Esophagus (tissue), 2 donors: Measurements from ENCODE around the gene PYROXD2. TPM values are rescaled to one million over a fixed set of nuclear protein-coding genes. Genes with fewer than 3 reads are reported as not detected.
A peak's percentile ranks its signal among the peaks of the same experiment; 100 is the strongest.

Experiments used
- H3K27ac ChIP-seq, 2 donors: one replicate each; pipeline ENCODE4 v1.5.1; 2013; ENCODE audit warnings: low read depth in 2 of 2, mild to moderate bottlenecking in 2 of 2, inconsistent platforms in 1 of 2, low read length in 1 of 2, moderate library complexity in 1 of 2
- H3K27me3 ChIP-seq, 2 donors: one replicate each; pipeline ENCODE4 v1.6.1; 2013; ENCODE audit warnings: low read length in 2 of 2, control low read depth in 1 of 2, mild to moderate bottlenecking in 1 of 2; ENCODE audit not compliant: insufficient read depth in 2 of 2, control insufficient read depth in 1 of 2
- H3K36me3 ChIP-seq, 2 donors: one replicate each; pipeline ENCODE4 v1.6.1; 2013; ENCODE audit warnings: low read length in 1 of 2; ENCODE audit not compliant: control insufficient read depth in 2 of 2, insufficient read depth in 2 of 2
- H3K4me1 ChIP-seq, 2 donors: one replicate each; pipeline ENCODE4 v1.6.1; 2013; ENCODE audit warnings: low read length in 1 of 2; ENCODE audit not compliant: control insufficient read depth in 2 of 2, insufficient read depth in 2 of 2
- H3K4me3 ChIP-seq, 2 donors: one replicate each; pipeline ENCODE4 v1.5.1; 2013; ENCODE audit warnings: low read length in 2 of 2, mild to moderate bottlenecking in 2 of 2, low read depth in 1 of 2, moderate library complexity in 1 of 2
- H3K9me3 ChIP-seq, 2 donors: one replicate each; pipeline ENCODE4 v1.6.1; 2013; ENCODE audit warnings: mild to moderate bottlenecking in 2 of 2, low read depth in 1 of 2, low read length in 1 of 2, moderate library complexity in 1 of 2; ENCODE audit not compliant: control insufficient read depth in 2 of 2, insufficient read depth in 1 of 2
- WGBS, 2 donors: extraction: QIAGEN DNeasy Blood & Tissue Kit; methylation state at CpG; one replicate each; pipeline ENCODE4 v1.1.7; 2013; 5-methylcytosine and 5-hydroxymethylcytosine counted together
- polyA plus RNA-seq, 2 donors: library from polyadenylated mRNA; stranded (reverse); fragments of 200-250 nt; gene quantifications; one replicate each; pipeline ENCODE4 v1.2.3, GENCODE V29; 2013
- donor health status: healthy with polysubstance abuse.
- donor health status: Bipolar disorder and iron deficiency.

The PYROXD2 gene
- polyA plus RNA-seq, 2 donors, result 1.2 to 3.9 TPM

DNA sequence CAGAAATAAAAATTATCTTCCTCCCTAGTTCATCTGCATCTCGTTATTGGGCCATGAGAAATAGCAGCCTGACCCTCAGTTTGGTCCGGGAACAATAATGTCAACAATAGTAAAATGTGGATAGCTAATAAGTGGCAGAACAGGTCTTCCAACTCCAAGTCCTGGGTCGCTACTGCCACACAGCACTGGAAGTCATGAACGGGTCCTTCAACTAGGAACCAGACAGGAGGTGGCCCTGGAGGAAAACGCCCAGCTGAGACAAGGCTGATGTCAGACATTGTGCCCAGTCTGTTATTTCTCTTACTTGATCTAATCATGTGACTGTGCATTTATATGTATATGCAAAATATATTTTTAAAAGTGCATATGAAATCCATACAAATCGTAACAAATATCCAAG, 51.8 kb downstream of the PYROXD2 start:
- no peak overlapping the region for H3K27ac ChIP-seq
- H3K36me3 ChIP-seq, result no peaks in the 10 kb centered on the region
- WGBS, 2 donors, result 60 to 64% methylated on average over 6 of the region's 6 CpGs
- H3K27me3 ChIP-seq, result no peaks in the 10 kb centered on the region
- H3K4me3 ChIP-seq, result no peak overlapping the region
- no peaks in the 10 kb centered on the region for H3K9me3 ChIP-seq
- H3K4me1 ChIP-seq, result peaks cover 0 to 17% of the 10 kb centered on the region in 2 donors

- Histone ChIP-seq H3K4me3 (no peak overlapping the region), H3K4me1 (peaks cover 0 to 13% of the 10 kb centered on the region in 2 donors), H3K27ac (peak overlapping the region in 1 of 2 donors; percentile 24), H3K9me3 (no peaks in the 10 kb centered on the region), H3K36me3 (no peaks in the 10 kb centered on the region), H3K27me3 (no peaks in the 10 kb centered on the region)
- WGBS, 2 donors, result 42 to 52% methylated on average over 15 of the region's 15 CpGs
Observed at GRCh38 chr10:98361131-98362025, 53.6 kb downstream of the PYROXD2 start.

DNA sequence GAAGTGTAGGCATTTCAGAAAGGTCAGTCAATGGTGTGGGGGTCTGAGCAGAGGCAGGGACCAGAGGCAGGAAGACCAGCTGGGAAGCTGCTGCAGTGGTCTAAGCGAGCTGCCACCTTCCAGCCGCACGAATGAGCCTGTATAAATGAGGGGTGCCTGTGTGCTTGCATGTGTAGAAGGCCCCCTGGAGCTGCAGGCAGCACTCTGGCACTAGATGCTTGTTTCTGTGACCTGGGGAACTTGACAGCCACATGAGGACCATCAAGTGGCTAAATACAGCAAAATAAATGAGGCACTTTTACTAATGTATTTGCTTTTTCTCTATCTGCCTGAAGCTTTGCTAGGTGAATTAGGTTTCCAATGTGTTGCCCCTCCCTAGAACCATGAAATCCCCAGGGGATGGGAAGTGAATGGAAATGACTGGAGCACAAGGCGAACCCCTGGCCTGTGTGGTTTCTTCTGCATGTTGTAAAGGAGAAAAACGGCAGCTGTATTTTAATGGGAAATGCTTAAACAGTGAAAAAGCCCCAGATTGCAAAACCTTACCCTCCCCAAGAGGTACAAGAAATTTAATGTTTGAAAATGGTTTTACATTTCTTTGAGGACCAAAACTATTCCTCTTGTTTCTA, 57.7 kb downstream of the PYROXD2 start:
- H3K4me1 ChIP-seq, result peaks cover 0 to 7% of the 10 kb centered on the region in 2 donors
- peaks cover 0 to 5% of the 10 kb centered on the region in 2 donors for H3K27me3 ChIP-seq
- H3K9me3 ChIP-seq, result no peaks in the 10 kb centered on the region
- H3K4me3 ChIP-seq, result no peak overlapping the region
- H3K27ac ChIP-seq, result no peak overlapping the region
- H3K36me3 ChIP-seq, result no peaks in the 10 kb centered on the region
- 80 to 85% methylated on average over 5 of the region's 5 CpGs for WGBS, 2 donors

DNA sequence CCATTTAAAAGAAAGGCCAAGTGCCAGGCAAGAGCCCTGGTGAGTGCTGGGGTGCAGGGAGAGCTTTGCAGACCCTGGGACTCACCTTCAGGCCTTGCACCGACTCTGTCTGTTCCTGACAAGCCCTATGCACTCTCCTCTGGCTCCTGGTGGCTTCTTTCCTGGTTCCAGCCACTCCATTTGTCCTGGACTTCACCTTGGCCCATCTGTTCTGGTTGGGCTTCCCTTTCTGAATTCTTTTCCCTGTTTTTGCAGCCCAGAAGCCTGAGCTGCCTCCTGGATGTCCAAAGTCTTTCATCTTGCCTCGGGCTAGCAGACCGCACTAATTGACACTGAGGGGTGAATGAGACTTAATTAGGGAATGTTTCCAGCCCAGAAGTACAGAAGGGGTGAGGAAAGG, 60.5 kb downstream of the PYROXD2 start:
- H3K4me3 ChIP-seq, result no peak overlapping the region
- H3K27ac ChIP-seq, result no peak overlapping the region
- H3K9me3 ChIP-seq, result no peaks in the 10 kb centered on the region
- no peaks in the 10 kb centered on the region for H3K4me1 ChIP-seq
- H3K36me3 ChIP-seq, result no peaks in the 10 kb centered on the region
- 85 to 86% methylated on average over 3 of the region's 3 CpGs for WGBS, 2 donors
- H3K27me3 ChIP-seq, result peaks cover 0 to 5% of the 10 kb centered on the region in 2 donors

DNA sequence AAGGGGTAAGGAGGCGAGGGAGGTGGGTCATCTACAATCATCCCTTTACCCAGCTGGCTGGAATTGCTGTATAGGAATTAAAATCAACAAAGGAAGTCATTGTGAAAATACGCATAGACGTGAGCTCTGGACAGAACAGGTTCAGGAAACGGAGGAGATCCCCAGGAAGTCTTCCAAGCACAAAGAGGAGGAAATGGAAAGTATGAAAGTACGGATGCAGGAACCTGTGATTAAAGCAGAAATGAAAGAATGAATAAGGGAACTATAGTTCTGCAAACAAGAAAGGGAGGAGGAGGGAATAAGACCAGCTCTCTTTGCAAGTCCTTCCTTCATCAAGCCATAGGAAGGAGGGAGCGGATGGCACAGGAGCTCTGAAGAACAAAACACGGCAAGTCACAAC, 61.8 kb downstream of the PYROXD2 start:
- H3K9me3 ChIP-seq, result no peaks in the 10 kb centered on the region
- WGBS, 2 donors, result 37 to 56% methylated on average over 7 of the region's 7 CpGs
- H3K4me3 ChIP-seq, result no peak overlapping the region
- peaks cover 0 to 5% of the 10 kb centered on the region in 2 donors for H3K27me3 ChIP-seq
- H3K27ac ChIP-seq, result no peak overlapping the region
- H3K4me1 ChIP-seq, result no peaks in the 10 kb centered on the region
- H3K36me3 ChIP-seq, result no peaks in the 10 kb centered on the region

- peaks cover 0 to 5% of the 10 kb centered on the region in 2 donors for H3K27me3 ChIP-seq
- H3K36me3 ChIP-seq, result no peaks in the 10 kb centered on the region
- H3K4me3 ChIP-seq, result no peak overlapping the region
- H3K27ac ChIP-seq, result no peak overlapping the region
- WGBS, 2 donors, result 59 to 71% methylated on average over 11 of the region's 11 CpGs
- peaks cover 3 to 4% of the 10 kb centered on the region in 2 donors for H3K9me3 ChIP-seq
- H3K4me1 ChIP-seq, result no peaks in the 10 kb centered on the region
Observed at GRCh38 chr10:98351831-98352402, 63.1 kb downstream of the PYROXD2 start.

DNA sequence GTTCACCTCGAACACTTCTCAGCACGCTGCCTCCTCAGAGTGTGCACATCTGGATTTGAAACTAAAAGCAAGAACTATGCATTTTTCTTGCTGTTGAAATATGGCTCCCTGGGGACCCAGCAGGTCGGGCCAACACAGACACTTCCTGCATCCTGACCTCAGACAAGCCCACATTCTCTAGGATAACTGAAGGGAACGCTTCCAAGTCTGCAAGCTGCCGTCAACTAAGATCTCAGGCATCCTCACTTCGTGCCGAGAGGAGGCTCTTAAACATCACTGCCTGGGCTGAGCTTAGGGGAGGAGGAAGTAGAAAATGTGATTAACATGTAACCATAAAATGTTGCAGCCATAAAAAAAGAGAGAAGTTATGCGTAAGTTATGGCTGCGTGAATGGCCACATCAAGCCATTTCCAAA, 65.5 kb downstream of the PYROXD2 start:
- 42 to 44% methylated on average over 9 of the region's 9 CpGs for WGBS, 2 donors
- no peaks in the 10 kb centered on the region for H3K4me1 ChIP-seq
- no peaks in the 10 kb centered on the region for H3K36me3 ChIP-seq
- no peak overlapping the region for H3K27ac ChIP-seq
- H3K4me3 ChIP-seq, result no peak overlapping the region
- H3K9me3 ChIP-seq, result peaks cover 7 to 8% of the 10 kb centered on the region in 2 donors
- H3K27me3 ChIP-seq, result peaks cover 0 to 5% of the 10 kb centered on the region in 2 donors

DNA sequence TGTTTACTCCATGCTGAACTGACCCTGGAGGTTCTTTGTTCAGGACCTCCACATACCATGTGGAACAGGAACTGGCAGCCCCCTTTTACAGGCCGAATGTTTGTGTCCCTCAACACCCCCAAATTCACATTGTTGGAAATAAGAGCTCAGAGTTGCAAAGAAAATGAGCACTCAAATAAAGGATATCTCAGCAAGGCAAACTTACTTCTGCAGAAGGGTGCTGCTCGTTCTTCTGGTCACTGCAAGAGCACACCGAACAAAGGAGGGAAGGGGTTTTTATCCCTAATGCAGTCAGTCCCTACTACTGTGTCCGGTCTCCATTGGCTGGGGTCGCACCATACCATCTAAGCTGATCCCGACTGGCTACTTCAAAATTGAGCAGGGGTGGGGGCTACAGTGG, 68.1 kb downstream of the PYROXD2 start:
- Histone ChIP-seq H3K36me3 (no peaks in the 10 kb centered on the region), H3K9me3 (peaks cover 7 to 8% of the 10 kb centered on the region in 2 donors), H3K4me3 (no peak overlapping the region), H3K27ac (no peak overlapping the region), H3K27me3 (no peaks in the 10 kb centered on the region), H3K4me1 (no peaks in the 10 kb centered on the region)
- 75 to 82% methylated on average over 6 of the region's 6 CpGs for WGBS, 2 donors

- Histone ChIP-seq H3K9me3 (peaks cover 7 to 8% of the 10 kb centered on the region in 2 donors), H3K4me3 (no peak overlapping the region), H3K4me1 (peaks cover 0 to 2% of the 10 kb centered on the region in 2 donors), H3K27ac (no peak overlapping the region), H3K36me3 (no peaks in the 10 kb centered on the region), H3K27me3 (no peaks in the 10 kb centered on the region)
- 48 to 54% methylated on average over 6 of the region's 6 CpGs for WGBS, 2 donors
Observed at GRCh38 chr10:98344589-98345038, 70.4 kb downstream of the PYROXD2 start.
